NT2/D1 (cell line): ENCODE measurements around the gene CACUL1.

Experiments used
- DNase-seq: peaks from one replicate; pipeline ENCODE4 v3.0.0-alpha.2; 2011; ENCODE audit warnings: low read depth, low spot score
- H3K27me3 ChIP-seq: 2 replicates; pipeline ENCODE4 v1.6.0; 2011; ENCODE audit warnings: mild to moderate bottlenecking; ENCODE audit not compliant: insufficient read length, insufficient read depth
- H3K36me3 ChIP-seq: 2 replicates; pipeline ENCODE4 v1.6.1; 2011; ENCODE audit warnings: mild to moderate bottlenecking, low read length, mixed read lengths; ENCODE audit not compliant: insufficient read depth, insufficient read length
- H3K4me1 ChIP-seq: 2 replicates; pipeline ENCODE4 v1.5.1; 2011; ENCODE audit not compliant: insufficient read depth, insufficient read length
- H3K4me3 ChIP-seq: 2 replicates; pipeline ENCODE4 v1.5.1; 2011; ENCODE audit warnings: low read depth; ENCODE audit not compliant: insufficient read length
- H3K9ac ChIP-seq: 2 replicates; pipeline ENCODE4 v1.6.0; 2011; ENCODE audit warnings: low read depth; ENCODE audit not compliant: insufficient read length
- H3K9me3 ChIP-seq: 2 replicates; pipeline ENCODE4 v1.5.1; 2011; ENCODE audit warnings: mild to moderate bottlenecking, low read length; ENCODE audit not compliant: insufficient read depth
- SUZ12 ChIP-seq: IDR thresholded peaks from 2 replicates; pipeline ENCODE4 v1.6.1; 2011; ENCODE audit not compliant: insufficient read length, insufficient read depth; ENCODE audit errors: extremely low read depth
- YY1 ChIP-seq: IDR thresholded peaks from 2 replicates; pipeline ENCODE4 v1.6.1; 2011; ENCODE audit not compliant: insufficient read length, insufficient read depth
- ZNF274 ChIP-seq: IDR thresholded peaks from 2 replicates; pipeline ENCODE4 v1.6.1; 2011; ENCODE audit warnings: mild to moderate bottlenecking, low read depth, low read length

CACUL1 gene

DNA sequence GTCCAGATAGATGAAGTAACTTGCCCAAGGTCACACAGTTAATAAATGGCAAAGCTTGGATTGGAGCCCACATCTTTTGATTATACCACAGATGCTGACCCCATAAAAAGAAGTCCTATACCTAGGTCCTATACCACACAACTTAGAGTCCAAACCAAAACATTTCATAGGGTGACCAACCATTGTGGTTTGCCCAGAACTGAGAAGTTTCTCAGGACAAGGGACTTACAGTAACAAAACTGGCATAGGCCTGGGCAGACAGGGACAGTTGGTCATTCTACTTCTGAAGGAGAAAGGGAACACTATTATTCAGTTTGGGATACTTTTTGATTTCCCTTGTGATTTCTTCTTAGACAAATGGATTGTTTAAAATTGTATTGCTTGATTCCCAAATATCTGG lies 126.4 kb downstream of the CACUL1 start:
- H3K9ac ChIP-seq, result no peak overlapping the region
- peaks cover 2% of the 10 kb centered on the region for H3K4me1 ChIP-seq
- H3K4me3 ChIP-seq, result no peak overlapping the region
- TF ChIP-seq YY1 (no peak), SUZ12 (no peak), ZNF274 (no peak)
- H3K36me3 ChIP-seq, result no peaks in the 10 kb centered on the region
- H3K9me3 ChIP-seq, result no peaks in the 10 kb centered on the region
- DNase-seq, result no peak
- no peaks in the 10 kb centered on the region for H3K27me3 ChIP-seq

DNA sequence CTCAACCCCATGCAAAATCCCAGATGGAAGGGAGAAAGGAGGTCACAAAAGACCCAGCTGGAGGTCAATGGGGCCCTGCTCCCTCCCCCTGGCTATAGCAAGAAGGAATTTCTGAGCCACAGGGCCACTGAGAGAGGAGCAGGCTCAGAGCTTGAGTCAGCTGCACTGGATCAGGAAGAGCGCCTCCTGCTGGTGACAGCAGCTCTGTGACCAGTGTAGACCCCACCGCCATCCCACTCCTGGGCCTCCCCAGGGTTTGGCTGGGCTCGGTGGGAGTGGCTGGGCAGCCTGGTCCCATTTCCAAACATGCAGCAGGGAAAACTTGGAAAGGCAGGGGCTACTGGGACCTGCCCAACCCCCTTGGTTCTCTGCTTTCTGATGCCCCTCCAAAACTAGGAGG lies 127.8 kb downstream of the CACUL1 start:
- TF ChIP-seq ZNF274 (no peak), YY1 (no peak), SUZ12 (no peak)

More for the DNA sequence above, 127.8 kb downstream of the CACUL1 start:
- no peak overlapping the region for H3K4me3 ChIP-seq
- H3K27me3 ChIP-seq, result no peaks in the 10 kb centered on the region
- H3K9me3 ChIP-seq, result no peaks in the 10 kb centered on the region
- H3K4me1 ChIP-seq, result no peaks in the 10 kb centered on the region
- H3K36me3 ChIP-seq, result no peaks in the 10 kb centered on the region
- no peak for DNase-seq
- H3K9ac ChIP-seq, result no peak overlapping the region
